Activated CD4-positive, alpha-beta T cell treated with anti-CD3 and anti-CD28 coated beads, Interleukin-2, amount 10 ng/mL, durations not matched to agents 24 days and 14 days (primary cell): ENCODE measurements around the gene WDR64. TPM values are rescaled to one million over a fixed set of nuclear protein-coding genes. Genes with fewer than 3 reads are reported as not detected.
"Not testable (repeated sequence)": the region's sequence is repeated elsewhere in the genome, so short reads cannot be mapped to it uniquely, and the experiment has no call there.

ENCODE experiments used
- DNase-seq: peaks from one replicate; pipeline ENCODE4 v3.0.0; 2022
- H3K27ac Mint-ChIP-seq: one replicate; pipeline ENCODE4 v1.8.0; 2022; ENCODE audit warnings: mild to moderate bottlenecking, mixed read lengths
- H3K27me3 Mint-ChIP-seq: one replicate; pipeline ENCODE4 v1.8.0; 2022; ENCODE audit warnings: mixed read lengths
- H3K36me3 Mint-ChIP-seq: one replicate; pipeline ENCODE4 v1.8.0; 2022; ENCODE audit warnings: low read depth, mild to moderate bottlenecking, mixed read lengths
- H3K4me1 Mint-ChIP-seq: one replicate; pipeline ENCODE4 v1.8.0; 2021; ENCODE audit warnings: mixed read lengths
- H3K4me3 Mint-ChIP-seq: one replicate; pipeline ENCODE4 v1.8.0; 2022; ENCODE audit warnings: mild to moderate bottlenecking, moderate library complexity, mixed read lengths
- H3K9me3 Mint-ChIP-seq: one replicate; pipeline ENCODE4 v1.8.0; 2021; ENCODE audit warnings: mixed read lengths
- intact Hi-C: fragments of 100-400 bp; cut with micrococcal nuclease; formaldehyde crosslinking; loops from one replicate; pipeline ENCODE4 v1.15.1; 2023
- total RNA-seq: library from RNA; stranded (reverse); gene quantifications from 2 replicates; pipeline ENCODE4 v1.2.3, GENCODE V29; 2022

WDR64 gene
- total RNA-seq, 1 donor from 2014 or later: not detected

DNA sequence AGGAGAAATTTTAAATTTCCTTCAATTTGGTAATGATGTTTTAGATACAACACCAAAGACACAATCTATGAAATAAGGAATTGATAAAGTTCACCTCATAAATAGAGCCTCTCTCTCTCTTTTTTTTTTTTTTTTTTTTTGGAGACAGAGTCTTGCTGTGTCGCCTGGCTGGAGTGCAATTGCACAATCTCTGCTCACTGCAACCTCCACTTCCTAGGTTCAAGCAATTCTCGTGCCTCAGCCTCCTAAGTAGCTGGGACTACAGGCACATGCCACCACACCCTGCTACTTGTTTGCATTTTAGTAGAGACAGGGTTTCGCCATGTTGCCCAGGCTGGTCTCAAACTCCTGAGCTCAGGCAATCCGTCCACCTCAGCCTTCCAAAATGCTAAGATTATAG lies 152.6 kb downstream of the WDR64 start:
- H3K9me3 Mint-ChIP-seq, H3K27me3 Mint-ChIP-seq, H3K4me3 Mint-ChIP-seq, H3K4me1 Mint-ChIP-seq, H3K36me3 Mint-ChIP-seq, H3K27ac Mint-ChIP-seq, intact Hi-C loops: not testable (repeated sequence)
- peak; percentile 21 for DNase-seq

DNA sequence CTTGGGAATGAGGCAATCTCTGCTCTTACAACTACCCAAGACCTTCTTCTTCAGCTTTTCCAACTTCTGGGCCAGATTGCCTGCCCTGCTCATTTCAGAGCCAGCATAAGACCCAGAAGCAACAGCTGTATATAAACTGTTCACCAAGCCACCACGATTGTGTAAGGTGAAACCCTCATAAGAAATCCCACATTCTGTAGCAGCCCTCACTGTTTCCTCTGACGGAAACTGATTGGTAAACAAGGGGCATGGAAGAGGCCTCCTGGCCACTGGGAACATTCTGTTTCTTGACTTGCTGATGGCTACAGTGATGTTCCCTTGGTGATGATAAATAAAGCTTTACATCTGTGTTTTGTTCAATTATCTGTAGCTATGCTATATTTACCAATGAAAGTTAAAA lies 156.2 kb downstream of the WDR64 start:
- H3K9me3 Mint-ChIP-seq: no peaks in the 10 kb centered on the region

DNA sequence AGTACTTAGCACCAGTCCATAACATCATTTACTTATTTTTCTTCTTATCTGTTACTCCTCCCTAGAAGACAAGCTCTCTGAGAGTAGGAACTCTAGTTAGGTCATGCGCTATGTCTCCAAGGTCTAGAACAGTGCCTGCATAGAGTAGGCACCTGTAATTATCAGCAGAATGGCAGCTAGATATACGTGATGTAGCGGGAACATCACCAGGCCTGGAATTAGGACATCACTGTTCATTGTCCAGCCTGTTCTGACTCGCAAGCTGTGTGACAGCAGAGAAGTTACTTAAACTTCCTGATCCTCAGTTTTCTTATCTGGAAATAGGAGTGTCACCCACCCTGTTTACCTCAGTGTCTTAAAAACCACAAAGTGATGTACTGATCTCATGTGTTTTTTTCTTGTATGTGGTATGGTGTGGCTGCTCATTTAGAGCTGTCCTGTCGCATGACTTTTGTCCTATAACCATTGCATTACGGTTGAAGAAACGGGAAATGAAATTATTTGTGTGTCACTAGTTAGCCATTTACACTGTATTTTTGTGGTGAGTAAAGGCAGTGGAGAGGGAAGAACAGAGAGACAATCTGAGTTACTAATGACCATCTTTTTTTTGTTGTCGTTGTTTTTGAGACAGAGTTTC lies 158.8 kb downstream of the WDR64 start:
- Mint-ChIP-seq H3K27me3 (peaks cover 7% of the 10 kb centered on the region), H3K4me3 (no peak overlapping the region), H3K36me3 (no peaks in the 10 kb centered on the region), H3K9me3 (no peaks in the 10 kb centered on the region), H3K4me1 (no peaks in the 10 kb centered on the region), H3K27ac (no peak overlapping the region)
- DNase-seq: no peak
- intact Hi-C loops: no loop called here

More for the DNA sequence above, 156.2 kb downstream of the WDR64 start:
- Mint-ChIP-seq H3K4me1 (no peaks in the 10 kb centered on the region), H3K27ac (no peak overlapping the region), H3K36me3 (no peaks in the 10 kb centered on the region), H3K4me3 (no peak overlapping the region), H3K27me3 (peaks cover 1% of the 10 kb centered on the region)
- DNase-seq: no peak
- intact Hi-C loops: no loop called here

DNA sequence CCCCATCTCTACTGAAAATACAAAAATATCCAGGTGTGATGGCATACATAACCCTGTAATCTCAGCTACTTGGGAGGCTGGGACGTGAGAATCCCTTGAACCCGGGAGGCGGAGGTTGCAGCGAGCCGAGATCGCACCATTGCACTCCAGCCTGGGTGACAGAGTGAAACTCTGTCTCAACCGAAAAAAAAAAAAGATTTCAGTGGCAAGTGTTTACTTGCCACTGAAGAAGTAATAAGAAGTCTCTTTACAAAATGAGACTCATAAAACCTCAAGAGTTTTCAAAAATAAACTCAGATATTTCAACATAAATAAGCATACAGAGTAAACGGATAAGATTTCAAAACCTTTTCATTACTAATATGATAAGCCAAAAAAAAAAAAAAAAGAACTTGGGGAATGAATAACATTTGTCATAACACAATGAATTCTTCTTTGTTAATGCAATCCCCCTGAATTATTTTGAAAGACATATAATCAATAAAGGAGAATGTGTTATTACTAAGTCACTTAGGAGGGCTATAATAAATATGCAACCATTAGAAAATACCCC lies 161.8 kb downstream of the WDR64 start:
- Mint-ChIP-seq H3K4me1 (no peaks in the 10 kb centered on the region), H3K27ac (no peak overlapping the region), H3K4me3 (no peak overlapping the region), H3K9me3 (no peaks in the 10 kb centered on the region), H3K27me3 (peaks cover 19% of the 10 kb centered on the region), H3K36me3 (no peaks in the 10 kb centered on the region)
- intact Hi-C loops: no loop called here
- DNase-seq: peak; percentile 20

DNA sequence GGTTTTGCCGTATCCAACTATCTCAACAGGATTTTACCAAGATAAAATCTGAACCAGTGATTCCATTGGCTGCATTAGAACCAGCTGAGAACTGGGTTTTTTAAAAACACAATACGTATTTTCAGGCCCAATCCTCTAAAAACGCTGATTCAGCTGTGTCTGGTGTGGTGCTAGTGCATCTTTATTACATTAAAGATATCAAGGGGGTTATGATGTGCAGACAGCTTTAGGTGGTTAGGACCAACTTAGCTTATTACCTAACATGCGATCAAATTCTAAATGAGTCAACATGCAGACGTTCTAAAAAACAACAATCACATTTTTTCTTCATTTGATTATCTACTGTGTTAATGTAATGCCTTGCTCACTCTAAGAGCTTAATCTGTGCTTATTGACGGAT lies 163.9 kb downstream of the WDR64 start:
- Mint-ChIP-seq H3K9me3 (no peaks in the 10 kb centered on the region), H3K27ac (no peak overlapping the region), H3K4me1 (no peaks in the 10 kb centered on the region), H3K36me3 (no peaks in the 10 kb centered on the region), H3K4me3 (no peak overlapping the region), H3K27me3 (peaks cover 21% of the 10 kb centered on the region)
- intact Hi-C loops: no loop called here
- no peak for DNase-seq

DNA sequence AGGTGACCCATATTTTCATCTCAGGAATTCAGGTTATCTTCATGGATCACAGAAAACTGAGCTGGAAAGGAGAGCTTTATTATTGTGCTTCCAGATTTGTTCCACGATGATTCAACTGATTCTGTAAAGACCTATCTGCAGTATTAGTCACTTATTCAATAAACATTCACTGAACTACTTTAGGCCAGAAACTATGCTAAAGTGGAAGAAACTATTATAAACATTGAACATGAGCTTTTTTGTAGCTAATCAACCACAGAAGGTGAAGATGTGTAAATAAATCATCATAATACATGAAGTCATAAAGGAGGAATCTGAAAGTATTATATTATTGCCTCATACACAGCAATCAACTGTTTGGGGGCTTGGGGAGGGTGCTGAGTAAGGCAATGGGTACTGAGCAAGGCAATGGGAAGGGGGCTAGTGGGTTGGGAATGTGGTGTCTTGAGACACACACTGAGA lies 165.3 kb downstream of the WDR64 start:
- intact Hi-C loops: no loop called here
- no peaks in the 10 kb centered on the region for H3K36me3 Mint-ChIP-seq

DNA sequence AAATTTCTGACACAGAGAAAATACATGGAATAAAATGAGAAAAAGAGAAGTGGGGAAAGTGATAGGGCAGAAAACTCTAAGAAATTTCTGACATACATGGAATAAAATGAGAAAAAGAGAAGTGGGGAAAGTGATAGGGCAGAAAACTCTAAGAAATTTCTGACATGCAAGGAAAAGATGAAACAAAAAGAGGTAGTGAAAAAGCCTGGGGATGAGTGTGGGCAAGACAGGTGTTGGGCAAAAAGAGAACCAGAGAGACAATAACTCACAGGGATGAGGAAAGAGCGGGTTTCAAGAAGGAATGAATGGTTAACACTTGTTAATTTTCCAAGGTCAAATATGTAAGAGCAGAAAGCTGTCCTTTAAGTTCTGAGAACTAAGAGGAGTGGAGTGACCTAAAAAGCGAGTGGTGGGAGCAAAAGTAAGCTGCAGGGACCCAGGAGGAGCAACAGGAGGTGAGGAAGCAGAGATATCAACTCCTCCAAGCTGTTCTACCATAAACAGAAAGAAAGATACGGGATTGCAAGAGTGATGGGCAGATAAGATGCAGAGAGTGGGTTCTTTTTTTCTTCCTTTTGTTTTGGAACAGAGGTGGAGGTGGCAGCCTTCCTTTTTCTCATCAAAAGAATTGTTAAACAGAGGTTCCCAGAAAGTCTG lies 166.0 kb downstream of the WDR64 start:
- intact Hi-C loops: no loop called here
- Mint-ChIP-seq H3K36me3 (no peaks in the 10 kb centered on the region), H3K27ac (no peak overlapping the region), H3K9me3 (no peaks in the 10 kb centered on the region), H3K4me1 (no peaks in the 10 kb centered on the region), H3K4me3 (no peak overlapping the region), H3K27me3 (peaks cover 21% of the 10 kb centered on the region)
- no peak for DNase-seq

More for the DNA sequence above, 165.3 kb downstream of the WDR64 start:
- Mint-ChIP-seq H3K27me3 (peaks cover 21% of the 10 kb centered on the region), H3K4me3 (no peak overlapping the region), H3K27ac (no peak overlapping the region), H3K9me3 (no peaks in the 10 kb centered on the region), H3K4me1 (no peaks in the 10 kb centered on the region)
- no peak for DNase-seq

DNA sequence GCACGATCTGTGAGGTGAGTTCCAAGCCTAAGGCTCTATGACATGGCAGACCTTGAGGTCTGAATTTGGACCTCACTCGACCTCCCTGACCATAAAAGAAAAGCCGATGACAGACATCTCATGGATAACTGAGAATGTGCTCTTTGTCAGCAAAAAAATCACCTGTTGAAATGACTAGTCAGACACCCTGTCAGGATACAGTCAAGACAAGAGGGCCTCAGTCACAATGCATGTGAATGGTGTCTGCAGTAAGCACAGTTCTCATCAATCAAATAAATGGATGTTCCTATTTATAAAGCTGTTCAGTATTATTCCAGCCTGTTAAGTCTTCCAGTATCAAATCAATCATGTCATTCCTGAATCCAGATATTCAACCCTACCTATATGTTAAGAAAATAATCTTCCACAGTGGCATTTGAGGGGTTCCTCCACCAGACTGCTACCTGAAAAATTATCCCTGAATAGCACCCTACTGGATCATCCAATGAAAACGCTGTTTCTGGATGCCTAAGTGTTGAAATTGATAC lies 167.3 kb downstream of the WDR64 start:
- DNase-seq: no peak
- Mint-ChIP-seq H3K4me3 (no peak overlapping the region), H3K27me3 (peaks cover 21% of the 10 kb centered on the region), H3K4me1 (no peaks in the 10 kb centered on the region), H3K27ac (no peak overlapping the region), H3K9me3 (no peaks in the 10 kb centered on the region), H3K36me3 (no peaks in the 10 kb centered on the region)
- intact Hi-C loops: no loop called here

DNA sequence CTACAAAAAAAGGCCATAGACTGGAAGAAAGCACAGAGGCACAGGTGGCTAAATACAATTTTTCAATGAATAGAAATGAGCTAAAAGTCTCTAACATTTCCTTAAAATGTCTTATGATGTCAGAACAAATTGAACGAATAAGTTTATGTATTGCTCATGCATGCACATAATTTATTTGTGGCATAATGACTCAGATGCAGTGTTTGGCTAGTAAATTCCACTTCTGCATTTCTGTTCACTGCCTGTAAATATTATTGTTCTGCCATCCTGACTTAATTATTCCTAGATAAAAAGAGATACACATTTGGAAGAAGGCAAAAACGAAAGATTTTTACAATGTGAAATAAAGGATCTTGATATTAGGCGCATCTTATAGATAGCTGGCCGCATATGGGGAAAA lies 169.3 kb downstream of the WDR64 start:
- H3K4me1 Mint-ChIP-seq: no peaks in the 10 kb centered on the region
- peaks cover 16% of the 10 kb centered on the region for H3K27me3 Mint-ChIP-seq
- H3K27ac Mint-ChIP-seq: no peak overlapping the region
- DNase-seq: no peak
- H3K4me3 Mint-ChIP-seq: no peak overlapping the region
- intact Hi-C loops: no loop called here
- H3K9me3 Mint-ChIP-seq: no peaks in the 10 kb centered on the region
- H3K36me3 Mint-ChIP-seq: no peaks in the 10 kb centered on the region

DNA sequence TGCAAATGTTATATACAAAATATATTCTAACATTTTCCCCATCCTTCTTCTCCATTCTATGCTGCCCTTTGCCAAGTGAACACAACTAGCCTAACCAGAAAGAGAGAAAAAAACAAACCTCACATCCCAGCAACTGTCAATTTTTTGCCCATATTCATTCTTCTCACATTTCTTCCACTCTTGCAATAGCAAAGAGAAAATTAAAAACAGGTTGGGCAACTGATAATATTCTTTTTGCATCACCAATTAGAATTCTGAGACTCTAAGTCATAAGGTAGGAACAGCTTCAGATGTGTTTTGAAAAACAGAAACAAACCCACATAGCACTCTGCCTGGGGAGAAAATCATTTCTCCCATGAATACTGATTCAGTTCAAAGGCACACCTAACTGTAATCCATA lies 170.8 kb downstream of the WDR64 start:
- Mint-ChIP-seq H3K27me3 (peaks cover 10% of the 10 kb centered on the region), H3K27ac (no peak overlapping the region), H3K4me1 (no peaks in the 10 kb centered on the region), H3K9me3 (no peaks in the 10 kb centered on the region), H3K4me3 (no peak overlapping the region), H3K36me3 (no peaks in the 10 kb centered on the region)
- intact Hi-C loops: no loop called here
- no peak for DNase-seq

DNA sequence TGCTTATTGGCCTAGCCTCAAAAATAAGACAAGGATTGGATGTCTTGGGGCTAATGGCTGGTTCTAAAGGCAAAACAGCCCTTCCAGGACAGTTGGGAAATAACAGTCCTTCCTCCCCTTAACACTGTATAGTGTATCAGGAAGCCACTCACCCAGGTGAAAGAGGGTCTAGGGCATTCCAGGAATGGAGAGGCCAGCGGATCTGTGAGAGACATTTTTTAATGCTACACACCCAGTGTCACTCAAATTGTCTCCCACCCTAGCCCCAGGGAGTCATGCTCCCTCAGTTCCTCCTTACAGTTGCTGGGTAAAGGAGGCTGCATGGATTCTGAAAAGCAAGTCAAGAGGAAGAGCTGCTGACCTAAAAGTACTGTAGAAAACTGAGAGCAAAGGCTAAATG lies 171.8 kb downstream of the WDR64 start:
- Mint-ChIP-seq H3K27ac (no peak overlapping the region), H3K36me3 (no peaks in the 10 kb centered on the region), H3K4me3 (no peak overlapping the region), H3K27me3 (peaks cover 4% of the 10 kb centered on the region), H3K9me3 (no peaks in the 10 kb centered on the region), H3K4me1 (no peaks in the 10 kb centered on the region)
- no peak for DNase-seq
- intact Hi-C loops: no loop called here

DNA sequence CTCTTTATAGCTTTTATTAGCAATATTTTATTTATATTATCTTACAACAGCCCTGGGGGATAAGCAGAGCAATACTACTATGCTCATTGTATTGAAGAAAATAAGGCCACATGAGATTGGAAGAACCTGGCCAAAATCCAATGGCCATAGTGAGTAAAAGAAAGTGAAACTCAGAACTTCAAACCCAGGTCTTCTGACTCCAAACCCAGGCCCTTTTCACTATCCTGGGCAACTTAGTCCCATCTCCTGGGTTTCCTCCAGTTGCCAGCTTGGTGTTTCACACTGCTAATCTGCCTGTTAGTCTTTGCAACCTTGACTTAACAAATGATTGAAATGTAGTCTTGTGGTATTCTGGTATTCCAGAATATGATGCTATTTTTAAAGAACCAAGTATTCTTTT lies 173.5 kb downstream of the WDR64 start:
- Mint-ChIP-seq H3K4me3 (no peak overlapping the region), H3K9me3 (no peaks in the 10 kb centered on the region), H3K27ac (no peak overlapping the region), H3K4me1 (no peaks in the 10 kb centered on the region), H3K27me3 (peaks cover 4% of the 10 kb centered on the region), H3K36me3 (no peaks in the 10 kb centered on the region)
- DNase-seq: no peak
- intact Hi-C loops: no loop called here

DNA sequence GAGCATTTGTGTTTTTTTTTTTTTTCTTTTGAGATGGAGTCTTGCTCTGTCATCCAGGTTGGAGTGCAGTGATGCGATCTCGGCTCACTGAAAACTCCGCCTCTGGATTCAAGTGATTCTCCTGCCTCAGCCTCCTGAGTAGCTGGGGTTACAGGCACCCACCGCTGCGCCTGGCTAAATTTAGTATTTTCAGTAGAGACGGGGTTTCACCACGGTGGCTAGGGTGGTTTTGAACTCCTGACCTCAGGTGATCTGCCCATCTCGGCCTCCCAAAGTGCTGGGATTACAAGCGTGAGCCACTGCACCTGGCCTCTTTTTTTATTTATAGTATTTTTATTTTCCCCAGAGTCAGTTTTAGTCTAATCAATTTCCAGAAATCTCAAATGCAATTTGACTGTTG lies 174.5 kb downstream of the WDR64 start:
- H3K4me1 Mint-ChIP-seq, DNase-seq, intact Hi-C loops: not testable (repeated sequence)

DNA sequence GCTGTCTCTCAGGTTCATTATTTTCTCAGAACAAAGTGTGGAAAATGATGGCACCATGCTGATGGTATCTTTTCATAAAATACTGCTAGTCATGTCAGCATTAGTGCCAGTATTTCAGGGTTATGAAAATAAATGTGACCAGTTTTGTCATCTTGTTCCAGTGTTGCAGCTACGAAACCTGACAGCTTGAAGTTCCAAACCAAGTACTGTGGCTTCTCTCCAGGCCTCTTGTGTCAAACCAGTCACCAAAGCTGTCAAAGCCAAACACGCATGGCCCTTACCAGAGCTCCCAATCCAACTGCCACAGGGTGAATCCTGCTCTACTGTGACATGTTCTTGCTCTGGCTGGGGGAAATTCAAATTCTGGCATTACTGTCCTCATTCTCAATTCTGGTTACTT lies 175.2 kb downstream of the WDR64 start:
- intact Hi-C loops: no loop called here
- Mint-ChIP-seq H3K27me3 (peaks cover 9% of the 10 kb centered on the region), H3K4me3 (no peak overlapping the region), H3K36me3 (no peaks in the 10 kb centered on the region), H3K9me3 (no peaks in the 10 kb centered on the region), H3K4me1 (no peaks in the 10 kb centered on the region), H3K27ac (no peak overlapping the region)
- no peak for DNase-seq

More for the DNA sequence above, 174.5 kb downstream of the WDR64 start:
- not testable (repeated sequence) for H3K27me3 Mint-ChIP-seq, H3K9me3 Mint-ChIP-seq, H3K27ac Mint-ChIP-seq, H3K4me3 Mint-ChIP-seq, H3K36me3 Mint-ChIP-seq
